Astrocyte (in vitro differentiated cells and primary cell): ENCODE measurements around the gene KCP. TPM values are rescaled to one million over a fixed set of nuclear protein-coding genes. Genes with fewer than 3 reads are reported as not detected.

ENCODE experiments used
- DNase-seq: peaks from one replicate; pipeline ENCODE4 v3.0.0-alpha.2; 2010; ENCODE audit warnings: low read depth
- FAIRE-seq: peaks from 2 replicates; lab custom pipeline; 2011; peaks lifted over from hg19 to GRCh38; lab: Jason Lieb, UNC
- H2AFZ ChIP-seq: 2 replicates; pipeline ENCODE4 v1.6.0; 2012; ENCODE audit warnings: low read depth, low read length, inconsistent platforms
- H3K27ac ChIP-seq: 2 replicates; pipeline ENCODE4 v1.5.1; 2011; ENCODE audit warnings: low read depth, low read length, inconsistent platforms
- H3K27me3 ChIP-seq: 2 replicates; pipeline ENCODE4 v1.6.0; 2011; ENCODE audit warnings: low read length, inconsistent platforms; ENCODE audit not compliant: insufficient read depth
- H3K36me3 ChIP-seq: 2 replicates; pipeline ENCODE4 v1.5.1; 2011; ENCODE audit warnings: low read length, inconsistent platforms; ENCODE audit not compliant: insufficient read depth
- H3K4me1 ChIP-seq: 2 replicates; pipeline ENCODE4 v1.5.1; 2011; ENCODE audit warnings: low read length, inconsistent platforms; ENCODE audit not compliant: insufficient read depth
- H3K4me2 ChIP-seq: 2 replicates; pipeline ENCODE4 v1.6.0; 2012; ENCODE audit warnings: low read length, inconsistent platforms
- H3K4me3 ChIP-seq: 2 replicates; pipeline ENCODE4 v1.5.1; 2011; ENCODE audit warnings: low read depth, mild to moderate bottlenecking, low read length, inconsistent platforms; ENCODE audit not compliant: insufficient read depth
- H3K79me2 ChIP-seq: 2 replicates; pipeline ENCODE4 v1.6.0; 2012; ENCODE audit warnings: mild to moderate bottlenecking, low read length, inconsistent platforms; ENCODE audit not compliant: insufficient read depth
- H3K9ac ChIP-seq: 2 replicates; pipeline ENCODE4 v1.6.0; 2012; ENCODE audit warnings: mild to moderate bottlenecking, low read length, inconsistent platforms
- H3K9me3 ChIP-seq: 2 replicates; pipeline ENCODE4 v1.5.1; 2012; ENCODE audit warnings: low read depth, mild to moderate bottlenecking, low read length, inconsistent platforms; ENCODE audit not compliant: insufficient read depth
- H4K20me1 ChIP-seq: 2 replicates; pipeline ENCODE4 v1.6.0; 2012; ENCODE audit warnings: low read length, inconsistent platforms; ENCODE audit not compliant: insufficient read depth
- H3K27ac Mint-ChIP-seq: one replicate; pipeline ENCODE4 v1.8.0; 2021; ENCODE audit warnings: mild to moderate bottlenecking, mixed read lengths; ENCODE audit not compliant: unreplicated experiment
- H3K27me3 Mint-ChIP-seq: one replicate; pipeline ENCODE4 v1.8.0; 2021; ENCODE audit warnings: low read depth, mixed read lengths; ENCODE audit not compliant: unreplicated experiment
- H3K36me3 Mint-ChIP-seq: one replicate; pipeline ENCODE4 v1.8.0; 2021; ENCODE audit warnings: low read depth, mixed read lengths; ENCODE audit not compliant: unreplicated experiment
- H3K4me1 Mint-ChIP-seq: one replicate; pipeline ENCODE4 v1.8.0; 2021; ENCODE audit warnings: low read depth, mixed read lengths; ENCODE audit not compliant: unreplicated experiment
- H3K4me3 Mint-ChIP-seq: one replicate; pipeline ENCODE4 v1.8.0; 2021; ENCODE audit warnings: mild to moderate bottlenecking, moderate library complexity, mixed read lengths; ENCODE audit not compliant: unreplicated experiment
- H3K9me3 Mint-ChIP-seq: one replicate; pipeline ENCODE4 v1.8.0; 2021; ENCODE audit warnings: mild to moderate bottlenecking, mixed read lengths; ENCODE audit not compliant: unreplicated experiment
- EZH2 ChIP-seq: IDR thresholded peaks from 2 replicates; pipeline ENCODE4 v1.6.1; 2012; ENCODE audit warnings: mild to moderate bottlenecking, low read length, inconsistent platforms; ENCODE audit not compliant: insufficient read depth
- total RNA-seq: library from RNA; stranded (reverse); gene quantifications from 2 replicates; pipeline ENCODE4 v1.2.1, GENCODE V29; 2021
- TF ChIP-seq, protein P1 (sequence below): IDR thresholded peaks from 2 replicates; pipeline ENCODE4 v1.5.1; 2011; ENCODE audit warnings: low read depth, mild to moderate bottlenecking, inconsistent platforms, low read length, moderate library complexity; ENCODE audit not compliant: insufficient read depth

KCP gene
- total RNA-seq, 1 donor from 2014 or later: 0.20 TPM

DNA sequence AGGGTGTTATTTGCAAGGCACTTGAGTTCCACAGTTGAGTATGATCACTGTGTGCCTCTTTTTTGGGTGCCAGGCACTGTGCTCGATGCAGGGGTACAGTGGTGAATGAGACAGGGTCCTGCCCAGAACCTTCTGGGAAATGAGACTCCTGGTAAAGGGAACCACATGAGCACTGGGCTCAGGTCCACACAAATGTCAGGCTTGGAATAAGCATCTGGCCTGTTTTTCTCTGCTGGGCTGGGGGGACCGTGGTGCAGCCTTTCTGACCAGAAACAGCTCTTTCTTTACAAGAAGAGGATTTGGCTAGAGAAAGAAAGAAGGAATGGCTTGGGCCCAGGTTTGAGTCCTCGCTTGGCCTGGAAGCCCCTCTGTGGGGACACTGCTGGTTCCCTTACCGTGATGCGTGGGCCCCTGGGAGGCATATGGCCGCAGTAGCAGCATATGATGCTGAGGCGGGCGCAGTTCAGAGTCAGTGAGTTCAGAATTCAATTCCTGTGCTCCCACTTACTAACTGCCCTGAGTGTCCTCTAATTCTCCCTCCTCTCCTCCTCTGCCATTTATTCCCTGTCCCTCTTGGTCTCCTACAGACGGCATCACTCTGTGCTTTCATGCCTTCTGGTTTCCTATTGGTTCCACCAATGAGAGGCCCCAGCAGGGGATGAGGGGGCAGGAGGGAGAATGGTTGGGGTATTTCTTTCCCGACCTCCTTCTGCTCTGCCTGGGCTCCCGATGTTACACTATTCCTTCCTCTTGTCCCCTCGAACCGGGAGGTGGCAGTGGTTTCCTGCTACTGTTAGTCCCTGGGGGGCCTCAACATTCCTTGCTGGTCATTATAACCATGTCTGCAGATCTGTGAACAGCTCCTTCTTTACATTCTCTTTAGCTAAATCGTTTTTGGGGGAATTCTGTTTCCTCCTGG, 9.6 kb upstream of the KCP start:
- H3K9me3 ChIP-seq: no peaks in the 10 kb centered on the region
- H3K9ac ChIP-seq: no peak overlapping the region
- no peak overlapping the region for H3K27ac ChIP-seq
- Mint-ChIP-seq H3K4me3 (no peak overlapping the region), H3K9me3 (no peaks in the 10 kb centered on the region), H3K4me1 (no peaks in the 10 kb centered on the region), H3K27ac (no peak overlapping the region), H3K27me3 (peaks cover 71% of the 10 kb centered on the region), H3K36me3 (peaks cover 2% of the 10 kb centered on the region)
- TF ChIP-seq, protein P1, sequence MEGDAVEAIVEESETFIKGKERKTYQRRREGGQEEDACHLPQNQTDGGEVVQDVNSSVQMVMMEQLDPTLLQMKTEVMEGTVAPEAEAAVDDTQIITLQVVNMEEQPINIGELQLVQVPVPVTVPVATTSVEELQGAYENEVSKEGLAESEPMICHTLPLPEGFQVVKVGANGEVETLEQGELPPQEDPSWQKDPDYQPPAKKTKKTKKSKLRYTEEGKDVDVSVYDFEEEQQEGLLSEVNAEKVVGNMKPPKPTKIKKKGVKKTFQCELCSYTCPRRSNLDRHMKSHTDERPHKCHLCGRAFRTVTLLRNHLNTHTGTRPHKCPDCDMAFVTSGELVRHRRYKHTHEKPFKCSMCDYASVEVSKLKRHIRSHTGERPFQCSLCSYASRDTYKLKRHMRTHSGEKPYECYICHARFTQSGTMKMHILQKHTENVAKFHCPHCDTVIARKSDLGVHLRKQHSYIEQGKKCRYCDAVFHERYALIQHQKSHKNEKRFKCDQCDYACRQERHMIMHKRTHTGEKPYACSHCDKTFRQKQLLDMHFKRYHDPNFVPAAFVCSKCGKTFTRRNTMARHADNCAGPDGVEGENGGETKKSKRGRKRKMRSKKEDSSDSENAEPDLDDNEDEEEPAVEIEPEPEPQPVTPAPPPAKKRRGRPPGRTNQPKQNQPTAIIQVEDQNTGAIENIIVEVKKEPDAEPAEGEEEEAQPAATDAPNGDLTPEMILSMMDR: no peak
- peak; percentile 57 for TF ChIP-seq EZH2
- H3K79me2 ChIP-seq: no peaks in the 10 kb centered on the region
- FAIRE-seq (no peak), DNase-seq (no peak)
- no peak overlapping the region for H2AFZ ChIP-seq
- no peaks in the 10 kb centered on the region for H3K4me1 ChIP-seq
- no peaks in the 10 kb centered on the region for H3K36me3 ChIP-seq
- H4K20me1 ChIP-seq: no peaks in the 10 kb centered on the region
- H3K27me3 ChIP-seq: peaks cover 54% of the 10 kb centered on the region
- no peak overlapping the region for H3K4me3 ChIP-seq
- H3K4me2 ChIP-seq: no peak overlapping the region

DNA sequence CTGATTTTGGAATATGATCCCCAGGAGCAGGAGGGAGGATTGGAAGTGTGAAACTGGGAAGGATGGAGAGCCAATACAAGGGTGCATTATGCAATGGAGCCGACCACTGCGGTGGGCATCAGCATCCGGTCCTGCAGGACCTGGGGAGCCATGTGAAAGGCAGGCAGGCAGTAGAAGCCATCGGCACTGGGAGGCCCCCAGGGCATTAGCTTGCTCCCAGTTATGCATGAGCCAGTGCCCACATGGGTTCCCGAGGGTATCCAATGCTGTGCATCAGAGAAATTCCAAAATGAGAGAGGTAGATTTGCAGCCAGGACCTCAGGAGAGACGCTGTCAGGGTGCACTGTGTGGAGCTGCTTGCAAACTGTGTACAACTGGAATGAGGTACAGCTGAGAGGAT, 8.7 kb upstream of the KCP start:
- Histone ChIP-seq H3K79me2 (no peaks in the 10 kb centered on the region), H3K9ac (no peak overlapping the region), H3K4me3 (no peak overlapping the region), H2AFZ (no peak overlapping the region), H4K20me1 (no peaks in the 10 kb centered on the region), H3K4me2 (no peak overlapping the region), H3K9me3 (no peaks in the 10 kb centered on the region), H3K4me1 (no peaks in the 10 kb centered on the region), H3K36me3 (no peaks in the 10 kb centered on the region), H3K27ac (no peak overlapping the region), H3K27me3 (peaks cover 52% of the 10 kb centered on the region)
- Mint-ChIP-seq H3K27me3 (peaks cover 70% of the 10 kb centered on the region), H3K4me1 (no peaks in the 10 kb centered on the region), H3K27ac (no peak overlapping the region), H3K4me3 (no peak overlapping the region), H3K9me3 (no peaks in the 10 kb centered on the region), H3K36me3 (peaks cover 2% of the 10 kb centered on the region)
- FAIRE-seq (no peak), DNase-seq (no peak)
- no peak for TF ChIP-seq EZH2
- TF ChIP-seq, protein P1: no peak
